Testis (tissue), 2 donors: ENCODE results near the gene ARAP2.

Experiments
- POLR2A ChIP-seq: fragments of 450-650 bp; IDR thresholded peaks from one replicate; pipeline ENCODE4 v1.6.1; 2017; ENCODE audit warnings: antibody characterized with exemption, mild to moderate bottlenecking, moderate library complexity
- TF ChIP-seq, protein P1 (sequence below), 3 experiments: fragments of 450-650 bp in 2 of 3; fragments of 200-600 bp in 1 of 3; sonication (generic) in 1 of 3; IDR thresholded peaks; one replicate each; pipeline ENCODE4 v1.5.1; 2016 to 2019; ENCODE audit warnings: antibody characterized with exemption in 3 of 3, mild to moderate bottlenecking in 2 of 3, moderate library complexity in 1 of 3

DNA sequence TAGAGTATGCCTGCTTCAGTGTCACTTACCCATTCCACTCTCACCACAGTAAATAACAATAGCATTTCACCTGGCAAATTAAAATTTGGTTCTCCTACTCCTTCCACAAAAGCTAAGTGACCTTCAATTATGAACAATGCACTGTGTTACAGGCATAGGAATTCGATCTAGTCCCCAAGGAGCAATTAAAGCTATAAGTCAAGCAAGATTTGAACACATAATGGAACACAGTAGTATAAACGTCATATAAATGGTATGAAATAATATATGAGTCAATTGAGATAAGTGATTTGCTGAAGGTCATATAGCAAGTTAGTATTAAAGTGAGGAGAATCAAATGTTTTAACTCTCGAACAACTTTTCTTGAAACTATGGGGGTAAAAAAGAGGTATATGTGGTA lies 65.8 kb downstream of the ARAP2 start:
- TF ChIP-seq, protein P1, sequence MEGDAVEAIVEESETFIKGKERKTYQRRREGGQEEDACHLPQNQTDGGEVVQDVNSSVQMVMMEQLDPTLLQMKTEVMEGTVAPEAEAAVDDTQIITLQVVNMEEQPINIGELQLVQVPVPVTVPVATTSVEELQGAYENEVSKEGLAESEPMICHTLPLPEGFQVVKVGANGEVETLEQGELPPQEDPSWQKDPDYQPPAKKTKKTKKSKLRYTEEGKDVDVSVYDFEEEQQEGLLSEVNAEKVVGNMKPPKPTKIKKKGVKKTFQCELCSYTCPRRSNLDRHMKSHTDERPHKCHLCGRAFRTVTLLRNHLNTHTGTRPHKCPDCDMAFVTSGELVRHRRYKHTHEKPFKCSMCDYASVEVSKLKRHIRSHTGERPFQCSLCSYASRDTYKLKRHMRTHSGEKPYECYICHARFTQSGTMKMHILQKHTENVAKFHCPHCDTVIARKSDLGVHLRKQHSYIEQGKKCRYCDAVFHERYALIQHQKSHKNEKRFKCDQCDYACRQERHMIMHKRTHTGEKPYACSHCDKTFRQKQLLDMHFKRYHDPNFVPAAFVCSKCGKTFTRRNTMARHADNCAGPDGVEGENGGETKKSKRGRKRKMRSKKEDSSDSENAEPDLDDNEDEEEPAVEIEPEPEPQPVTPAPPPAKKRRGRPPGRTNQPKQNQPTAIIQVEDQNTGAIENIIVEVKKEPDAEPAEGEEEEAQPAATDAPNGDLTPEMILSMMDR (IDR thresholded peaks at IDR 0.05), result no peak
- no peak for TF ChIP-seq POLR2A
